IPS DF 19.7 (cell line): ENCODE results near the gene MS4A4E.

ENCODE experiments used
- DNase-seq: peaks from one replicate; pipeline ENCODE4 v3.0.0-alpha.2; 2013; ENCODE audit warnings: low read depth, low spot score

MS4A4E gene

DNA sequence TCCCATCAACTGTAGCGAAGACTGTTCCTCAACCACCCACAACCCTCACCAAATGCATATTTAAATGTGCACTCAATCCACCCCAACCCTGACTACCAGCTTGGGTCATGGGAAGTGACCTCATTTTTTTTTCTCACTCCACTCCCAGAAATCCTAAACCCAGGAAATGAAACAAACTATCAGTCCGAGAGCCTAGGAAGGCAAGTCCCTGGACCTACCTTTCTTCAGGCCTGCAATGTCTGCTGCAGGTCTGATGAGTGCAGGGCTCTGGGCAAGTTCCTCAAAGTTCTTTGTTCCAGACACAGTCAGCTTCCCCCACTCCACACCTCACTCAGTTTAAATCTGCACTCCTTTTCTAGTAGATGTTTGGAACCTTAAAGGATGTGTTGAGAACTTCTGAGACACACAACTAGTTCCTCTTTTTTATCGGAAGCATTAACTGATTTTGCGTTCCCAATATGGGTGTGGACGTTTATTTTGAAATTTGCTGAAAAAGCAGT lies at the start of gene MS4A4E:
Gene MS4A4E (minus strand): TSS at position 398 of the 500 bp plus-strand sequence. CDS start 13,082 bp downstream, outside the sequence.
- DNase-seq = no peak

- DNase-seq = no peak
Measured at GRCh38 chr11:60292145-60292544, 49.2 kb upstream of the MS4A4E start.

GRCh38 chr11:60288531-60288930 lies 45.6 kb upstream of the MS4A4E start:
- no peak for DNase-seq

- peak; percentile 54 for DNase-seq
Measured at GRCh38 chr11:60285411-60286126, 42.6 kb upstream of the MS4A4E start.

DNA sequence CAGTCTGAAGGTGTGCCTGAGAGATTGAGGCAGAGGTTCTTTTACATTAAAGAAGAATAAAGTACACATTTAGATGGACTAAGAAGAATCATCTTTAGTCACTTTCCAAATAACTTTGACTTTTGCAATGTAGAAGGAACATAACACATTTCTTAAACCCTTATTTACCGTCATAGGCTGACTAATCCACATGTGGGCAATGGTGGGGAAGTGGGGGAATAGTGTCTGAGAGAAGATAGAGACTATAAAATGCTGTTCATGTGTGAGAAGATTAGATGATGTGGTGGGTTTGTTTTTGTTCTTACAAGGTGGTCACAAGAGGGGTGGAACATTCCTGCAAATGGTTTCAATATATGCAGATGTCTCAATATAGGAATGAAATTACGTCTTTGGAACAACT lies 39.3 kb upstream of the MS4A4E start:
- DNase-seq = no peak

DNA sequence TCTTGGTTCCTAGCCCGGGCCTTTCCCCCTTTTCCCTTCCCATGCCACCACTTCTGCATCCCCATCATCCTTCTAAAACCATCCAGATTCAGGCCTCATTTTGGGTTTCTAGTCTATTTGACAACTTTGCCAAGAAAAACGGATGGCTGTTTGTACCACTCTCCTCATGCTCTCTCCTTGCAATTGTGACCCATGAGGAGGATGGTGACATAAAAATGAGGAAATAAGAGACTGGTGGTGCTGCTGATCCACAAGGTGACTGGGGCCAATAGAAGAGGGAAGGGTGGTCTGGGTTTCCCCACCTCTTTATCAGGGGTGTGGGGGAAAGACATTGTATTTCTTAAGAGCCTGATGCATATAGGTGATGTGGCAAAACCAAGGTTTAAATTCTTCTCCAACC lies 38.5 kb upstream of the MS4A4E start:
- DNase-seq = no peak

DNA sequence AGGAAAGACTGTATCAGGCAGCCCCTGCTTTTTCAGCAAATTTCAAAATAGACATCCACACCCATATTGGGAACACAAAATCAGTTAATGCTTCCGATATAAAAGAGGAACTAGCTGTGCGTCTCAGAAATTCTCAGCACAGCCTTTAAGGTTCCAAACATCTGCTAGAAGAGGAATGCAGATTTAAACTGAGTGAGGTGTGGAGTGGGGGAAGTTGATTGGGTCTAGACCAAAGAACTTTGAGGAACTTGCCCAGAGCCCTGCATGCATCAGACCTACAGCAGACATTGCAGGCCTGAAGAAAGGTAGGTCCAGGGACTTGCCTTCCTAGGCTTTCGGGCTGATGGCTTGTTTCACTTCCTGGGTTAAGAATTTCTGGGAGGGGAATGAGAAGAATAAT lies 37.5 kb upstream of the MS4A4E start, which contains the start of gene MS4A4A:
Gene MS4A4A (plus strand): TSS at position 255 of the 400 bp plus-strand sequence. CDS start 10 bp downstream, at position 265.
- DNase-seq = no peak

DNA sequence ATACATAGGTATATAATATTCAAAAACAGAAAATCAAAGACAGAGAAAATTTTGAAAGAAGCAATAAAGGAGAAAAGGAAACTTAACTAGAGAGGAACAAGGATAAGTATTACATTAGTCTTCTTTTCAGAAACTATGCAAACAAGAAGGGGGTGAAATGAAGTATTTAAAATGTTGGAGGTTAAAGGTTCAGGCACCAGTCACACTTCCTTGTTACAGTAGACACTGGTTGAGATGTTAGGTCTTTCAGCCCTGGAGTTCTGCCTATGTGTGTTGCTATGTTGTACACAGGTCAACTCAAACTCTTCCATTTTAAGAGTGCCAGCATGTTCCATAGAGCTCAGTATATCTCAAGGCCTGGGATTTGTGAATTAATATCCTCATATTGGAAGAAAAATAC lies 31.5 kb upstream of the MS4A4E start:
- no peak for DNase-seq

DNA sequence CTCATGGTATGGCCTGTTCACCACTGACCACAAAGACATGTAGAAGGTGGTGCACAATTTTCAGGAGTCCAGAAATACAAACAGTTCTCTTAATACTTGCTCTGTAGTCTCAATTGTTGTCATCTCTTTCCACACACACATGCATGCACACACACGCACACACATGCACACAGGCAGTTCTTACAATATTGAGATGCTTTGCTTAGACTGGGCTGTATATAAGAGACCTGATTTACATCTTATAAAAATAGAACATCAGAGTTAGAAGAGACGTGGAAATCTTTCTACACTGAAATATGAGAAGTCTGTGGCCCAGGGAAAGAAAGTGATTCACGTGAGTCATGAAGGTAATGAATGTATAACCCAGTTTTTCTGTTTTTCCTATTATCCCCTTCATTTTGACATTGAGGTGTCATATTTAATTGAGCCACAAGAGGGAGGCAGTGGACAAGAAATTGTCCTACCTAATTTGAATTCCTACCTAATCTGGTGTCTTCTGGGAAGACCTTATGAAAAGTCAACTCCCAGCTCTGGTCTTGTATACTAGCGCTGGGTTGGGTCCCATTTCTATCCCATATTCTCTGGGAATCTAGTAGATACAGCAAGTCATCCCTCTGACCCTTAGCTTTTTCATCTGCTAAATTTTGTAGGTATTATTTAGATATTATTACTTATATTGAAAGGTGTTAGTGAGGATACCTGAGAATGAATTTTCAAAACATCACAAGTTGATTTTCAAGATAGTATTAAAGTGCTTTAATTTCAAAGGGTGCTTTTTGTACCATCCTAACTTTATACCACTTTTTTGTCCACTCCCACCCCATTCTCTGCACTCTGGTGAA lies 22.7 kb upstream of the MS4A4E start:
- no peak for DNase-seq

GRCh38 chr11:60264644-60265043 lies 21.7 kb upstream of the MS4A4E start:
- DNase-seq = no peak

DNA sequence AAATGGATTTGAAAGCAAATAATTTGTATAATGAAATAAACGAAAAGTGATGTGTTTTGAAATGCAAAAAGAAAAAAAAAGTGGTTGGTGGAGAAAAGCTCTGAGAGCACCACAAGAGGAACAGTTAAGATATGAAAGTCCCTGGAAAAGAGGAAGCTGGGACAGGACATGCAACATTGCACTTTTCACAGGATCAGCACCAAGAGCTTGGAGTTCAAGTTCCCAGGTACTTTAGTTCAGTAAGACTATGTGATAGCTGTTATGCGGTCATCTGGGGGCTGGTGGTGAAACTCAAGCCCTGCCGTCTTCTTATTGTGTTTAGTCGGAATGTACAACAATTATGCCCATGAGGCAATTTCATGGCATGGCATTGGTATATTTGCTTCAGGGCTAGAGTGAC lies 20.5 kb upstream of the MS4A4E start:
- DNase-seq = no peak

GRCh38 chr11:60261014-60261413 lies 18.1 kb upstream of the MS4A4E start:
- no peak for DNase-seq

DNA sequence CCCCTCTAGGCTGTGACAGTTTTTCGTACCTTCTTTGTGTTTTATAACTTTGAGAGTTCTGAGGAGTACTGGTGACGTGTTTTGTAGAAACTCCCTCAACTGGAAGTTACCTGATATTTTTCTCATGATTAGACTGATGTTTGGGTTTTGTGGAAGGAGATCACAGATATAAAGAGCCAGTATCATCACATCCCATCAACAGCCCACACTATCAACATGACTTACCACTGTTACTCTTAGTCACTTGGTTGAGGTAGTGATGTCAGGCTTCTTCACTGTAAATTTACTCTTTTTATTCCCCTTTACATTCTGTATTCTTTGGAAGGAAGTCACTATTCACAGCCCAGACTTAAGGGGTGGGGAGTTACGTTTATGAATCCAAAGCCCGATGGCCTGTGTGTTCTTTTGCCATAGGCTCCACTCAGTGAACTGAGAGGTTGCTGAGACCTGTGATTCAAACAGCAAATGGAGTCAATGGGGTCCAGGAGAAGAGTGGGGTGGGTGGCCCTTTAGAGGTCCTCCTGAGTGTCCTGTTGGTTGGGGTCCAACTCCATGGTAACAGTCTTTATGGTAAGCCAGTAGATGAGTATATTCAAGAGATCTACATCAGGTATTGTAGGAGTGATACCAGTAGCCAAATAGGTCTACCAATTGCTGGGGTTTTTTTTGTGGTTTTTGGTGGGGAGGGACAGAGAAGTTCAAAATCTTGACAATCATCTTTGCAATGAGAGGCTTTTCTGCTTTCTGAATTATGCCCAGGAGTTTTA lies 15.2 kb upstream of the MS4A4E start:
- DNase-seq = no peak

DNA sequence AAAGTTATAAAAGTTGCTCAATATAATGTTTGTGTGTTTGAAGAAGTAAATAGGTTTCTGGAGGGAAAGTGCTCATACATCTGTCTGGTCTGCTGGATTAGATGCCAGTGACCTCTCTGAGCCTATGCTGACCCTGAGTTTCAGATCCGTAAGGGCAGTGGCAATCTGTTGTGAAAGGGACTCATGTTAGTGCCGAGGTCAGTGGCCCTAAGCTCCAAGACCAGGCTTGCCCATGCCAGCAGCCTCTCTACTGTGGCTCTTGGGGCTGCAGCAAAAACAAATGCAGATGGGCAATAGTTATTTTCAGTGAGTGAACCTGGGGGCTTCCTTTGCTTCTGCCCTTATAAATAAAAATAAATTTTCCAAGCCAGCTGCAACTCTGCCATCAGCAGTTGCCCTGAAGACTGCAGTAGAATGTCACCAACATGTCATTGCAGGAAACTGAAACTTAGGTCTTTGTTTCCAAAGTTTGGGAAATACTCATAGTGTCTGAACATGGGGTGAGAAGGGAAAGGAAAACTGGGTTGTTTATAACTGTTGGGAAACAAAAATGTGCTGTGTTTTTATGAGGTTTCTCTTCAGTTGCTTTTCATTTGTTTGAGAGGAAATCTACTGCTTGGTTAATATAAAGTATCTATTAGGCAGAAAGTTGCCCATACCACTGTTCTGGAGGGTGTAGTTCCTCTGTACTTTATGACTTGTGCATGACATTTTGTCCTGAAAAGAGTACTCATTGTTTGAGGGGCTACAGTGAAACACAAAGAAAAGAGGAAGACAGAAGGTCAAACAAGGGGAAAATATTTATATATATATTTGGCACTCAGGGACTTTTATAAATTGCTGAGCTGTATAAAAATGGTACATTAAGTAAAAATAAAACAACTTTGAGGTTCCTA lies 9.5 kb upstream of the MS4A4E start:
- no peak for DNase-seq

- DNase-seq = no peak
Measured at GRCh38 chr11:60251485-60252212, 8.7 kb upstream of the MS4A4E start.

GRCh38 chr11:60241786-60242185 lies 1.2 kb downstream of the MS4A4E start:
- no peak for DNase-seq

DNA sequence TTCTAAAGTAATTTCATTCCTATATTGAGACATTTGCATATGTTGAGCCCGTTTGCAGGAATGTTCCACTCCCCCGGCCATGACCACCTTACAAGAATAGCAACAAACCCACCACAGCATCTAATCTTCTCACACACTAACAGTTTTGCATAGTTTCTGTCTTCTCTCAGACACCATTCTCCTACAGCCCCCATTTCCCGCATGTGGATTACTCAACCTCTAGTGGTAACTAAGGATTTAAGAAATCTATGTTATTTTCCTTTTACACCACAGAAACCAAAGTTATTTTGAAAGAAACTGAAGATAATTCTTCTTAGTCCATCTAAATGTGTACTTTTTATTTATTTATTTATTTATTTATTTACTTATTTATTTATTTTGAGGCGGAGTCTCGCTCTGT lies 2.3 kb downstream of the MS4A4E start:
- no peak for DNase-seq

GRCh38 chr11:60235321-60235720 lies 7.6 kb downstream of the MS4A4E start:
- DNase-seq = no peak

DNA sequence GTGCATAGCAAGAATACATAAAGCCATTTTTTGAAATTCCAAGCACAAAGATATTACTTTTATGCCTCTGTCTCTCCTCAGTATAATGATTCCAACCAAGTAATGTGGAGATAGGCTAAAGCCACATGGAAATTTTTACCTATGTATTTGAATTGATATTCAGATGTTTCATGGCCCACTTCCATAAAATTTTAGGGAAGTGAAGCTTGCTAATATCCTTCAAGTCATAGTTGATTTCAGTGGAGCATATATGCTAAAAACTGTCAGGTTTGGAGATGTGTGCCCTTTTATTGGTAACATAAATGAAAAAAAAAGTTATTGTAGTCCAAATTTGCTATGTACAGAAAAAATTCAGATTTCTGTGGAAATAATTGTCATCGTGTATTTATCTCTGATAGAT lies 12.3 kb downstream of the MS4A4E start:
- DNase-seq = no peak

- DNase-seq = no peak
Measured at GRCh38 chr11:60222141-60222540, 20.8 kb downstream of the MS4A4E start.
